Activated CD4-positive, alpha-beta T cell treated with anti-CD3 and anti-CD28 coated beads, Interleukin-2, amount 50 U/mL, for 4 hours (primary cell): ENCODE results near the gene KCNAB2.
"Not testable (repeated sequence)": the region's sequence is repeated elsewhere in the genome, so short reads cannot be mapped to it uniquely, and the experiment has no call there.

Experiments
- DNase-seq, 2 experiments: peaks; one replicate each; pipeline ENCODE4 v3.0.0-alpha.2; 2020

KCNAB2 gene

GRCh38 chr1:6062670-6063069, 17.0 kb downstream of the KCNAB2 start:
- no peak for DNase-seq

- not testable (repeated sequence) for DNase-seq
These were observed 17.9 kb downstream of the KCNAB2 start for GRCh38 chr1:6063532-6064053.

DNA sequence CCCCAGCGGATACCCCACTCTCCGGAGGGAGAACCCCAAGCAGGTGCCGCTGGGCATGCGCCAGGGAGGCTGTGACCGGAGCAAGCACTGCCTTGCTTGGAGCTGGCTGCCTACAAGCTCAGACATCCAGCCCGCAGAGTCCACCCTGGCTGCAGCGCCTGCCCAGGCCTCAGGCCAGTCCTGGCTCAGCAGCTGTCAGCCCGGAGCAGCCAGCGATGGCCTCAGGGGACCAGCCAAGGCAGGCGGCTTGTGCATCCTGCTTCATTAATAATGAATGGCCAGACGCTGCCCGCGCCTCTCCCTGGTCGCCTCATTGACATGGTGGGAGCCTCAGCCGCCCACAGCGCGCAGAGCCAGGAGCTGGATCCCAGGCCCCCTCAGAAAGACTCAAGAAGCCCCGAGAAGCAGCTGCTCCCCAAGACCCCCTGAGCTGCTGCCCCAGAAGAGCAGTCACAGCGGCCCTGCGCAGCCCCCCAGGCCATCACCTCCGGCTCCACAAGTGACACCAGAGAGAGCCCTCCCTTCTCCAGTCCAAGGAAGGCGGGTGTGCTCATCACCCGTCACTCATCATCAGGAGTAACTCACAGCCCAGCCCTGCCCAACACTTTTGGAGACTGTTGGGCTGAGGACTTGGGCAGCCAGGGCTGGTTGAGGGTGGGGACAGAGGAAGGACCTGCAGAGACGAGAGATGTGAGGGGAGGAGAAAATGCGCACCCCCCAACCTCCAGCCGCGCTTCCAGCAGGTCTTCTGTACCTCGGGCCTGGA, 19.6 kb downstream of the KCNAB2 start:
- no peak for DNase-seq

GRCh38 chr1:6066680-6067079, 21.0 kb downstream of the KCNAB2 start:
- DNase-seq = no peak

DNA sequence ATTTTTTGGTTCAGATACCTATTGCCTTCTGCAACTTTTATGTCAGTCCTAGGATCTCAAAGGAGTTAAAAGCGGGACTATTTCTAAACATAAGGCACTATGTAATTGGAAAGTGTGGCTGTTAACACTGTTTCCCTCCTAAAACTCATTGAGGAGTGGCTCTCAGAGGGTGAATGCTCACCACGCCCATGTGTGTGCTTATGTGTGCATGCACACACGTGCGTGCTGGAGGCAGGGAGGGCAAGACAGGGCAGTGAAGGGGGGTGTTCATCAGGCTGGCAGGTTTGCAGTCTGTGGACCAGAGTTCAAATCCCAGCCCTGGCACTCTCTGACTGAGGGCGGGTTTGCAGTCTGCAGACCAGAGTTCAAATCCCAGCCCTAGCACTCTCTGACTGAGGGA, 22.4 kb downstream of the KCNAB2 start:
- DNase-seq = no peak

DNA sequence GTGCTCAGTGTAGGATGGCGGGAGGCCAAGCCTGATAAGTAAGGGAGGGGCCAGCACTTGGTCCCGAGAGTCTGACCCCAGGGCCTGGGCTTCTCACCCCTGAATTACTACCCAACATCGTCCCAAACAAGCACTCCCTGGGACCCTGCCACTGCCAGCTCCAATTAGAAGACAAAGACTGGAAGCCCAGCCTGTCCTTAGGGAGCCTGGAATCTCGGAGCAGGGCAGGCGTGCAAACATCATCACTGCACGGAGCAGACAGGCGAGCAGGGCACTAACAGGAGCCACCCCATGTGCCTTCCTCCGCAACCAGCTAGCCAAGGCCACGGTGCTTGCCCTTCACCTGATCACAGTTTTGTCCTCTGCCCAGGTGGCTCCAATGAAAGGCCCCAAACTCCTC, 23.2 kb downstream of the KCNAB2 start:
- DNase-seq = no peak

GRCh38 chr1:6069573-6069972, 23.9 kb downstream of the KCNAB2 start:
- no peak for DNase-seq

DNA sequence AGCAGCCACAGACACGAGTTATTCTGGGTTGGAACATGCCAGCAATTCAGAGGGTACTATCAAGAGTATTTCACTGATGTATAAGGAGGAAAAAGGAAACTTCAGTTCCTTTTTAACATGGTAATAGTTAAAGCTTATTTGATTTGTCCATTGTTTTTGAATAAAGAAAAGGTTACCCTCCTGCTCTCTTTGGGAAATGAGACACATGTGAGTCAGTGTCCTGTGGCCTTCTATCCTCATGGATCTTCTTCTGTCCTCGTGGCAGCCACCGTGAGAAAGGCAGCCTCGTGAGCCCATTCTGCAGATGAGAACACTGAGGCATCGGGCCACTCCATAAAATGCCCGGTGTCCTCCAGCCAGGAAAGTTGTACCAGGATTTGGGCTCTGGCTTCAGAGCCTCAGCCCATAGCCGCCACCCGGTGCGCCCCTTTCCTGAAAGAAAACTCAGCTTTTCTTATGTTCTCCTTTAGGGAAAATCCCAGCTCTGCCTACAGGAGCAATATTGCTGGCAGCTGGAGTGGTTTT, 24.8 kb downstream of the KCNAB2 start:
- no peak for DNase-seq

GRCh38 chr1:6071219-6071618, 25.5 kb downstream of the KCNAB2 start:
- no peak for DNase-seq

DNA sequence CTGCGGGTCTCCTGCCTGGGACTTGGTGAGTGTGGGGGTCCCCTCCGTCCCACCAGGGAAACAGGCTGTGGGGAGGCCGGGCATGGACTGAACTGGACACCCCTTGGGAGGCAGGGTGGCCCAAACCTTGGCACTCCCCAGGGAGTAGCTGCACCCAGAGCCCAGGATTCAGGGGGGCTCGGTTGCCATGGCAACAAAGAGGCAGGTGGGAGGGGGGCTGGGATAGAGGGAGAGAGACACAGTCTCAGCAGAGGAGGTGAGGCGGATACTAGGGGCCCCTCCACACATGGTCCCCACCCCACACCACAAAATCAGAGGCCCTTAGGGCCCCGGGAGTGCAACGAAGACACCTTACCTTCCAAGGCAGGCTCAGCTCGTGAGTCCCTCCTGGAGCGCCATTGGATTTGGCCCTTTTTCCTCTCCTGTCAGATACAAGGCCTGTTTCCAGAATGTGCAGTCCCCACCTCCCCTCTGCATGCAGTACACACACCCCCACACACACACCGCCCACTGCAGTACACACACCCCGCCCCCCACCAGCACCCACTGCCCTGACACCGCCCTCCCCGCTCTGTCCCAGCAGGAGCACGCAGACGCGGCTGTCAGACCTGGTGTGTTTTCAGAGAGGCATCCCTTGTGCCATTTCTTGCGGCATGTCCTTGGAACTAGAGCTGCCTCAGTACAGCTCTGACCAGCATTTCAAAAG, 27.2 kb downstream of the KCNAB2 start:
- DNase-seq = no peak

GRCh38 chr1:6073480-6074053, 27.9 kb downstream of the KCNAB2 start:
- no peak for DNase-seq

GRCh38 chr1:6074192-6074901, 28.7 kb downstream of the KCNAB2 start:
- DNase-seq = no peak

- DNase-seq = no peak
These were observed 30.1 kb downstream of the KCNAB2 start for GRCh38 chr1:6075748-6076147.

- DNase-seq = not testable (repeated sequence)
These were observed 31.4 kb downstream of the KCNAB2 start for GRCh38 chr1:6077061-6077460.

- no peak for DNase-seq
These were observed 31.8 kb downstream of the KCNAB2 start for GRCh38 chr1:6077506-6077905.

- DNase-seq = no peak
These were observed 32.2 kb downstream of the KCNAB2 start for GRCh38 chr1:6077919-6078318.

- no peak for DNase-seq
These were observed 34.8 kb downstream of the KCNAB2 start for GRCh38 chr1:6080469-6080868.

DNA sequence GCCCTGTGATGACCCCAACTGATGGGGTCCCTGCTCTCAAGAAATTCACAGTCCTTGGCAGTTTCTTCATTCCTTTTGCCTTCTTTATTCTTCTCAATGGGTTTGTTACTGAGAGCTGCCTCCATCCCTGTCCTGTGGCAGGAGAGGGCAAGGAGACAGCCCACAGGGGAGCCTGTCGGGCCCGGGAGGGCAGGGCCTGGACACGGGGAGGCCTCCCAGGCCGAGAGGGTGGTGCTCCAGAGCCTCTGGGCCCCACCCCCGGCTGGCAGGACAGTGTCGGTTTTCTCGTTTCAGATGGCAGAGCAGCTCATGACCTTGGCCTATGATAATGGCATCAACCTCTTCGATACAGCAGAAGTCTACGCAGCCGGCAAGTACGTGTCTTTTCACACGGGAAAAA, 36.2 kb downstream of the KCNAB2 start:
- no peak for DNase-seq

DNA sequence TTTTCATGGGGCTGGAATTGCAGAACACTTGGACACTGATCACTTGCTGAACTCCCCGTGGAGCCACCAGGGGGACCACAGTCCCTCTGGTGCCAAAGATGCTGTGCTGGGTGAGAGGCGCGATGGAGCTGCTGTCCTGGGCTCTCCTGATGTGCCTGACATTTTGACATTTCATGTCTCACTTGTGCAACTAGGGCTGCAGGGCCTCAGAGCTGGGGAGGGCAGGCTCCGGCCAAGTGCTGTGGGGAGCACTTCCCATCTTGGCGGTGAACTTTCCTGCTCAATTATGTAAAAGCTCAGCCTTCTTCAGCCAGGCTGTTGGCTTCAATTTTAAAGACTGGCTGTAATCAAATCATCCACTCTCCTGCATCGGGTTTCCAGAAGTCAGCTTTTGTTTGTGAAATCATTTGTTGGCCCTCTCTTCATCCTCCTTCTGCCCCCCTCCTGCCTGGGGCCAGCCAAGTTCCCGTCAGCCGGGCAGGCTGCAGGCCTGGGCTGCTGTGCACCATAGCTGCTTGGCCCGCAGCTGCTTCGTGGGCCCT, 36.8 kb downstream of the KCNAB2 start:
- DNase-seq = no peak

DNA sequence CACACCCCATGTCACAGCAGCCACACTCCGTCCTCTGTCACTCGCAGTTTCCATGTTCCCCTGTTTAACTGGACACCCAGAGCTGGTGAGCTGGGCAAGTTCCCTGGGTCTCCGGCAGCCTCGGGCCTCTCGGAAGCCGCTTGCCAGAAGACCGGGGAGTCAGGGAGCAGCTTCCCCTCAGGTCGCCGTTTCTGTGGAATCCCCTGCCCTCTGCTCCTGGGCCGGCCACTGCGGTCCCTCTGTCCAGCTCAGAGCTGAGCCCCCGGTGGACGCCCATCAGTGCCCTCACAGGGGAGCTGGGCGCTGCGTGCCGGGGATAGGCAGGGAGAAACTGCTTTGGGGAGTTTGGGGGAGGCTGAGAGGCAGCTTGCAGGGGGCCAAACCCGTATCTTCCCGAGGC, 37.7 kb downstream of the KCNAB2 start:
- DNase-seq = no peak

DNA sequence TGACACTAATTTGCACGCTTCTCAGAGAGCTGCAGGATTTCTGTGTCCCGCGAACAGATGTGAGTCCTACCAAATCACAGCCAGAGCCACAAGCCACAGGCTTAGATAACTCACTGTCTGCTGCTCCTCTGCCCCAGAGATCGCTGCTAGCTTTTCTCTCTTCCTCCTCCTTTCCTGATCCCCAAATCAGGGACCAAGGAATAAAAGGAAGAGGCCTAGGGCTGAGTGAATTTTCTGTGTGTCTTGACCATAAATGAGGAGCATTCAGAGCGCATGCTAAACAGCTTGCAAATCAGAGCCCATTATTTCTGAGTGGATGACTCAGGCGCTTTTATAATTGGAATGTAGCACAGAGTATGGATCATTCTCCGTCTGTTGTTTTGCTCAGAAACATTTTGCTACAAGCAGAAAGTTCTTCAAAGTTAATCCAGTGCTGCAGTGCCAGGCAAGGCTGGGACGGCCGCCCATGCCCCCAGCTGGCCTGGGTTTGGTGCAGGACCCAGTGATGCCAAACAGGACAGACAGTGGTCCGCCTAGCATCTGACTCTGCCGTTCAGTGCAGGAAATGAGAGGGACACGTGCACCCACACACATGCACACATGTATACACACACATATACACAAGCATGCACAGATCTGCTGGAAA, 38.2 kb downstream of the KCNAB2 start:
- DNase-seq = no peak
